ENCODE results near the gene GTF3C1.

The GTF3C1 gene

DNA sequence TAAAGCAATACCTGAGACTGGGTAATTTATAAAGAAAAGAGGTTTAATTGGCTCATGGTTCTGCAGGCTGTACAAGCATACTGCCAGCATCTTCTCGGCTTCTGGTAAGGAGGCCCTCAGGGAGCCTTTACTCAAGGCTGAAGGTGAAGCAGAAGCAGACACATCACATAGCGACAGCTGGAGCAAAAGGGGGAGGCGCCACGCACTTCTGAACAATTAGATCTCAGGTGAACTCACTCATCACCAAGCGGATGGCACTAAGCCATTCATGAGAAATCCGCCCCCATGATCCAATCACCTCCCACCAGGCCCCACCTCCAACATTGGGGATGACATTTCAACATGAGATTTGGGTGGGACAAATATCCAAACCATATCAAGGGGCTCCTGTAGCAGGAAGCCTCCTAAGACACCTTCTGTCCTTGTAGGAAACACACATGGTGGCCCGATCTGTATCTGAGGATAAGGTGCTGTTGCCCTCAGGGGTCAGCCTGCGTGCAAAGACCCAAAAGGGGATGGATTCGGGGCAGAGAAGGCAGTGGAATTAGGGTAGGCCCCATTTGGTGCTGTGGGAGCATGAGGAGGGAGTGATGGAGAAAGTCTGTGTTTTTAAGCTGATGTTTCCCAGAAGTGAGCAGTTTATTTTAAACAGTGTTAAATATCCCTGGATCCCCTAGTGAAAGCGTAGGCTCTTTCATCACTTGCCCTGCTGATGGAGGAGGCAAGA, 124.8 kb downstream of the GTF3C1 start:
- TF ChIP-seq CTCF (IDR thresholded peaks at IDR 0.05; ENCODE audit: low read depth, low read length, missing control alignments), result no peak
- no peak for DNase-seq (ENCODE audit: low read depth)
- H3K4me3 ChIP-seq (ENCODE audit: low read depth, low read length), result no peak overlapping the region

DNA sequence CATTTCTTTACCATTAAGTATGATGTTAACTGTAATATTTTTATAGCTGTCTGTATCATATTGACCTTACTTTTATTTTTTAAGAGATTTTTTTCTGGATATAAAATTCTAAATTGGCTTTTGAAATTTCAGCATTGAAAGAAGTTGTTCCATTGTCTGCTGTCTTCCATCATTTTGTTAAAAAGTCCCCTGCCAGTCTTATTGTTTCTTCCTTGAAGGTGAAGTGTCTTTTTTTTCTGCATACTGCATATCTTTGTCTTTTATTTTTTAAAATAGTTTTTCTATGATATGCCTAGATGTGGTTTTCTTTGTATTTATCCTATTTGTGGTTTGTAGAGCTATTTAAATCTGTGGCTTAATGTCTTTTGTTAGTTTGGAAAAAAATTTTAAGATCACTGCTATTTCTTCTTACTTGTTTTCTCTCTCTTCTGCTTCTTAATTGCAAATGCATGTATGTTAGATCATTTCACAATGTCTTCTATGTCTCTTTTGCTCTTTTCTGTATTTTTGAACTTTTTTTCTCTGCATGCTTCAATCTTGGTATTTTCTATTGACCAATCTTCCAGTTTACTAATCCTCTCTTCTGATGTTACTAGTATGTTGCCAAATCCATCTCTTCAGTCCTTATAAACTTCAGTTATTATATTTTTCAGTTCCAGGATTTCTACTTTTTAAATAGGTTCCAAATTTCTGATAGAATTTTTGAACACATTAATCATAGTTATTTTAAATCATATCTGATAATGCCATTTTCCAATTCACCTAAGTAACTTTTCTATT, 127.6 kb downstream of the GTF3C1 start:
- H3K4me3 ChIP-seq (ENCODE audit: low read depth, low read length), result no peak overlapping the region
- no peak for DNase-seq (ENCODE audit: low read depth)
- no peak for TF ChIP-seq CTCF (IDR thresholded peaks at IDR 0.05; ENCODE audit: low read depth, low read length, missing control alignments)

DNA sequence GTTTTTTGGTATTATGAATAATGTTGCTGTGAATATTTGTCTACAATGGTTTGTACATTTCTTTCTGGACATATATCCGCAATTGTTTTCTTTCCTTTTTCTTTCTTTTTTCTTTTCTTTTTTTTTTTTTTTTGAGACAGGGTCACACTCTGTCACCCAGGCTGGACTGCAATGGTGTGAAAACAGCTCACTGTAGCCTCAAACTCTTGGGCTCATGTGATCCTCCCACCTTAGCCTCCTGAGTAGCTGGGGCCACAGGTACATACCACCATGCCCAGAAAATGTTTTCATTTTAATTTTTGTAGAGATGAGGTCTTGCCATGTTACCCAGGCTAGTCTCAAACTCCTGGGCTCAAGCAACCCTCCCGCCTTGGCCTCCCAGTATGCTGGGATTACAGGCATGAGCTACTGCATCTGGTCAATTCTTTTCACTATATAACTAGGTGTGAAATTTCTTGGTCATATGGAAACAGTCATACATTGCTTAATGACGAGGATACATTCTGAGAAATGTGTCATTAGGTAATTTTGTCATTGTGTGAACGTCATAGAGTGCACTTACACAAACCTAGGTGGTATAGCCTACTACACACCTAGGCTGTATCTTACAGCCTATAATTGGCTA, 132.6 kb downstream of the GTF3C1 start:
- H3K4me3 ChIP-seq (ENCODE audit: low read depth, low read length), result no peak overlapping the region
- no peak for DNase-seq (ENCODE audit: low read depth)
- TF ChIP-seq CTCF (IDR thresholded peaks at IDR 0.05; ENCODE audit: low read depth, low read length, missing control alignments), result no peak

DNA sequence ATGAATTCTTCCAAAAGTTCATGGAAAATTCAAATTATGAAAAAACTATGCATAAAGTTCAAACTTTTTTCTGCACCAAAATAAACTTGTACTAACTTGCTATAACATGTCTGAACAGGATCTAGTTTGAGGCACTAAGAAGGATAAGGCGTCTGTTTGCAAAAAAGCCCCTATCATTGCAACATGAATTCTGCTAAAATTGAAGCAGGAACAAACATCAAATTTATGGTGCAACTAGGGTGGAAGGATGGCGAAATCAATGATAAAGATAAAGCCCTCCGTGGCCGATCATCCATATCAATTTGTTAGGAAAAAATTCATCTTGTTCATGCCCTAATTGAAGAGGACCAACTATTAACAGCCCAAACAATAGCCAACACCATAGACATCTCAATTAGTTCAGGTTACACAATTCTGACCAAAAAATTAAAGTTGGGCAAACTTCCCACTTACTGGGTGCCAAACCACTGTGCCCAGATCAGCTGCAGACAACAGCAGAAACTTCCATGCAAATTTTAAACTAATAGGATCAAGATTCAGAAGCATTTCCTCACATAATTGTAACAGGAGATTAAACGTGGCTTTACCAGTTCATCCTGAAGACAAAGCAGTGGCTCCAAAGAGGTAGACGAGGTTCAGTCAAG, 134.8 kb downstream of the GTF3C1 start:
- no peak for TF ChIP-seq CTCF (IDR thresholded peaks at IDR 0.05; ENCODE audit: low read depth, low read length, missing control alignments)
- DNase-seq (ENCODE audit: low read depth), result no peak
- H3K4me3 ChIP-seq (ENCODE audit: low read depth, low read length), result no peak overlapping the region

GRCh38 chr16:27413956-27414355, 135.8 kb downstream of the GTF3C1 start:
- no peak for DNase-seq (ENCODE audit: low read depth)
- H3K4me3 ChIP-seq (ENCODE audit: low read depth, low read length), result no peak overlapping the region
- no peak for TF ChIP-seq CTCF (IDR thresholded peaks at IDR 0.05; ENCODE audit: low read depth, low read length, missing control alignments)

DNA sequence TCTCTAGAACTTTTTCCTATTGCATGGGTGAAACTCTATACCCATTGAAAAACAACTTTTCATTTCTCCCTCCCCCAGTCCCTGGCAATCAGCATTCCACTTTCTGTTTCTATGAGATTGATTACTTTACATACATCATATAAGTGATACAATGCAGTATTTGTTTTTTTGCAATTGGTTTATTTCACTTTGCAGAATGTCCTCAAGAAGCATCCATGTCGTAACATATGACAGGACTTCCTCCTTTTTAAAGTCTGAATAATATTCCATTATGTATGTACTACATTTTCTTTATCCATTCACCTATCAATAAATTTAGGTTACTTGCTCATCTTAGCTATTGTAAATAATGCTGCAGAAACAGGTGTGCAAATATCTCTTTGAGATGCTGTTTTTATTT, 139.0 kb downstream of the GTF3C1 start:
- TF ChIP-seq CTCF (IDR thresholded peaks at IDR 0.05; ENCODE audit: low read depth, low read length, missing control alignments), result no peak
- no peak overlapping the region for H3K4me3 ChIP-seq (ENCODE audit: low read depth, low read length)
- no peak for DNase-seq (ENCODE audit: low read depth)
